Activated CD4-positive, CD25-positive, alpha-beta regulatory T cell treated with anti-CD3 and anti-CD28 coated beads, Interleukin-2, amount 50 U/mL, for 72 hours (primary cell): ENCODE results near the gene KRT26.
"Not testable (repeated sequence)": the region's sequence is repeated elsewhere in the genome, so short reads cannot be mapped to it uniquely, and the experiment has no call there.

ENCODE experiments used
- DNase-seq: peaks from one replicate; pipeline ENCODE4 v3.0.0; 2021

KRT26 gene

GRCh38 chr17:40791787-40792436 is 19.9 kb upstream of the KRT26 start:
- DNase-seq = no peak

GRCh38 chr17:40791111-40791510 is 19.1 kb upstream of the KRT26 start:
- DNase-seq = no peak

DNA sequence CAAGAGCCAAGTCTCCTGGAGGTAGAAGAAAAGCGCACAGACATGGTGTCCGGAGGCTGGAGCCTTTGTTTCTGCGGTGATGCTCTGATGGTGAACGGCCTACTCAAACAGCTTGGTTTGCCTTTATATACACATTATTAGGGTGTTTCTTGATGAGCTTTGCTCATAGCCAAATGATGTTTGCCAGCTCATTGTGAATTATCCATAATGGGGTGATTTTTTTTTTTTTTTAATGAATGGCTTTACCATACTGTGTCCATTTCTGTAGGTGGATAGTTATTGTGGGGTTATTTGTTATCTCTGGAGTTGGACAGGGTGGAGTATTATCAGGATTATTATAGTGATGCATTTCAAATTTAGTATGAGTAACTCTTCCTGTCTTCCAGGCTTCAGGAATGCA is 10.4 kb upstream of the KRT26 start, which contains the start of gene KRT27:
Gene KRT27 (minus strand): TSS at position 101 of the 400 bp plus-strand sequence. CDS start 57 bp downstream, at position 44.
- no peak for DNase-seq

- DNase-seq = no peak
Observed at GRCh38 chr17:40779181-40779909, 7.3 kb upstream of the KRT26 start.

DNA sequence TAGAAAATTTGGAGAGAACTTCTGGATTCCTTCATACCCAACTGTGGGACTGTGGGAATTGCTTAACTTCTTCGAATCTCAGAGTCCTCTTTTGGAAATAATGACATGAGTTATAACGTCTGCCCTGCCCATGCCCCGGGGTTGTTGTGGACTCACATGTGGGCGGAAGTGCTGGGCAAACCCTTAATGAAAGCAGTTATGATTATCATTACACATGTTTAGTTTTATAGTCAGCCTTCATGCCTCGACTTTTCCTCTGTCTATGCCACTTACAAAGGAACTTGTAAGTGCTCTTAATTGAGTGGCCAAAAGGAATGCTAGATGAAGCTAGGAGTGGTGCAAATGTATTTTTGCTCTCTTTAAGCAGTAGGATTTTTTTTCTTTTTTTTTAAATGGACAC is 6.5 kb upstream of the KRT26 start:
- no peak for DNase-seq

GRCh38 chr17:40777971-40778370 is 6.0 kb upstream of the KRT26 start:
- DNase-seq = no peak

DNA sequence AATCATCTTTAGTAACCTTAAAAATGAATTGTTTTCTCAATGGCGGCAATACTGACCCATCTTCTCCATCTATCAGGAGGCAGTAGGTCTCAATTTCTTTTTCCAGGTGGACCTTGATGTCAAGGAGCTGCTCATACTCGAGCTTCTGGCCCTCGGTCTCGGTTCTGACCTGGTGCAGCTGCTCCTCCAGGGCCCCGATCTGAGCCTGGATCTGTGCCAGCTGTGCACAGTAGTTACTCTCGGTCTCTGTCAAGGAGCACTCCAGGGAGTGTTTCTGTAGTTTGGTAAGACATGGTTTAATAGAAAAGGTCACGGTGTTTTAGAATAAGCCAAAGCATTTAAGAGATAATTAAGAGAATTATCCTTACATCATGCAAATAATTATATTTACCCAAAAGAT is 5.5 kb upstream of the KRT26 start:
- DNase-seq = no peak

GRCh38 chr17:40775945-40776344 is 3.9 kb upstream of the KRT26 start:
- DNase-seq = no peak

DNA sequence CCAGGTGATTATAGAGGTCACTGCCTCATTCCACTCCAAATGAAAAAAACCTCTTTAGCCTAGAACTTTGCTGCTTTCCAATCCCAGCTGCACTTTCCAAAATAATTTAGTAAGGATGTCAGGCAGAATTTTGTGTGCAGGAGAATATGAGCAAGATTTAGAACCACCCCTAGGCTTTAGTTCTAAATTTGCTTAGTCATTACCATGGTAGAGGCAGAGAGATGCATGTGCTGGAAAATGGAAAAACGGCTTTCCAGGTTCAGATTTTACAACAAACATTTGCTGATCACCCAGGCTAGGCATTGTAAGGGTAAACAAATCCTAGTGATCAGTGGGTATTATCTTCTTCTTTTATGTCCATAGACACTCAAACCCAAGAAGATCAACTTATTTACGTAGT is 6.3 kb downstream of the KRT26 start:
- DNase-seq = no peak

GRCh38 chr17:40763752-40764151 is 8.2 kb downstream of the KRT26 start:
- DNase-seq = no peak

GRCh38 chr17:40760105-40761016 is 11.6 kb downstream of the KRT26 start:
- DNase-seq = no peak

- DNase-seq = no peak
Observed at GRCh38 chr17:40755231-40755630, 16.8 kb downstream of the KRT26 start, which contains the start of gene KRT25. TSS of gene KRT25 (minus strand) at chr17:40755331. CDS start at chr17:40755271, 60 bp downstream.

DNA sequence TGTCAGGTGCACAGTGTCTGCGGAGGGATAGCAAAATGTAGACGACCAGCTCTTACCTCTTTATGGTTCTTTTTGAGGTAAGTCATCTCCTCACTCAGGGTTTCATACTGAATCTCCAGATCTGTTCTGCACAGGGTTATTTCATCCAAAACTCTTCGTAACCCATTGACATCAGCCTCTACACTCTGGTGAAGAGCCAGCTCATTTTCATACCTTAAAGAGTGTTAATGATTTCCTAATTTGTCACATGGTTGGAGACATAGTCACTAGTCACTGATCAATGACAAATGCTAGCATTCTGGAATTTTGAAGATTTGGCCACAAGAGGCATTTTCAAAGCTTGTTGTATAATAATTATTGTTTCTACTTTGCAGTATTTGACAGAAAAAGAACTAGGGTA is 18.2 kb downstream of the KRT26 start:
- no peak for DNase-seq

DNA sequence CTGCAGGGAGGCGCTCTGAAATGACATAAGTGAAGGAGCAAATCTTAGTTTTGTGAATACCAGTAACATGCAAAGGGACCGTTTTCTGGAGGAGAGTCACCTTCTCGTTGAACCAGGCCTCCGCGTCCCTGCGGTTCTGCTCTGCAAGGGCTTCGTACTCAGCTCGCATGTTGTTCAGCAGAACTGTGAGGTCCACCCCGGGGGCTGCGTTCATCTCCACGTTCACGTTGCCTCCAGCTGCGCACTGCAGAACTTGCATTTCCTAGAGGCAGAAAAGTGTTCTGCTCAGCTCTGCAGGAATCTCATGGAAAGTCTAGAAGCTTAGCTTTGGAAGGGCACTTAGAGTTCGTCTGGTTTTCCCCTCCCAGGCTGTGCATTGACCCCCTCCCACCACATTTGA is 20.9 kb downstream of the KRT26 start:
- no peak for DNase-seq

GRCh38 chr17:40750391-40750790 is 21.6 kb downstream of the KRT26 start:
- no peak for DNase-seq

- not testable (repeated sequence) for DNase-seq
Observed at GRCh38 chr17:40748666-40749065, 23.3 kb downstream of the KRT26 start.

DNA sequence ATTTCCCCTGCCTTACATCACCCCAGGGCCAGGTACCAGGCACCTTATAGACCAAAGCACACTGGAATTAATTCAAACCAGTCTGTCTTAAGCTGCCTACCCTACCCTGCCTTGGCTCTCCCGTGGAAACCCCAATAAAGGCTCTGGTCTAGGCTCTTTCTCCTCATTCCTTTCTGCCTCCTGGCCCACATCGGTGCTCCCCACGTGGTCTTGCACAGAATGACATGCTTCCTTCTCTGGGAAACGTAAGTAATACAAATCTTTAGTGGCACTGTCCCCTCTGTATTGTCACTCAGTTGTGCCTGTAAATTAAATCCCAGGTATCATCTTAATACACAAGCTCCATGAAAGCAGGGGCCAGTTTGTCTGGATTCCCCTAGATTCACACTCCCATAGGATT is 33.4 kb downstream of the KRT26 start:
- no peak for DNase-seq

DNA sequence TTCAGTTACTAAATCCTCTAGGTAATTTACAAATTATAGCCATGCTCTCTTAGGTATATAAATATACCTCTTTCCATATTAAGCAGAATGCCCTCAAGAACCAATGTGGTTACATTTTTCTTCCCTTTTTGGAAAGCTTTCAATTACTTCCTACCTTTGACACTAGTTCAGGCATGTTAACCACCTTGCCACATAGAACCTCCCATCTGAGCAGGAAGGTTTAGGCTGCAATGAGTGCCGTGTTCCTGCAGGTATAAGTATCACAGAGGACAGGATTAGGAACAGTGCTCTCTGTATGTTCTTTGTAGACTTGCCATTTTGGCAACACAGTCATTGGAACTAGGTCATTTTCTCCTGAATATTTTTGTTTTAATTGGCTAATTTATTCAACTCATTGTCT is 37.0 kb downstream of the KRT26 start:
- DNase-seq = no peak

GRCh38 chr17:40734018-40734417 is 38.0 kb downstream of the KRT26 start:
- no peak for DNase-seq

DNA sequence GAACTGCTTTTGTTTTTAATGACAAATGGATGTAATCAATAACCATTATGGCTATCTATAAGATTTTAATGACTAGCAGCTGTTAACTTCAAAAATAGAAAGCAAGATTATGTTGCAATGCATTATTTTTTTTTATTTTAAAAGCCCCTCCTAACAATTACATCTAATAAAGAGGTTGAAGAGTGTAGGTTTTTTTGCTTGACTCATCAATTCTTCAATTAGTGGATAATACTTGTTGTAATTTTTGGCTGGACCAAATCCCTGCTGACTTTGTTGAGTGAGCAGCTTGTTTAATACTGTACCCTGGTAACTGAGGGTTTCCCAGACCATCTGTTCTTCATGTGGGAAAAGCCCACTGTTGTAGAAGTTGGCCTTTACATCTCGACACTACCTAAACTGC is 41.0 kb downstream of the KRT26 start:
- no peak for DNase-seq

- no peak for DNase-seq
Observed at GRCh38 chr17:40727447-40728231, 44.4 kb downstream of the KRT26 start.

DNA sequence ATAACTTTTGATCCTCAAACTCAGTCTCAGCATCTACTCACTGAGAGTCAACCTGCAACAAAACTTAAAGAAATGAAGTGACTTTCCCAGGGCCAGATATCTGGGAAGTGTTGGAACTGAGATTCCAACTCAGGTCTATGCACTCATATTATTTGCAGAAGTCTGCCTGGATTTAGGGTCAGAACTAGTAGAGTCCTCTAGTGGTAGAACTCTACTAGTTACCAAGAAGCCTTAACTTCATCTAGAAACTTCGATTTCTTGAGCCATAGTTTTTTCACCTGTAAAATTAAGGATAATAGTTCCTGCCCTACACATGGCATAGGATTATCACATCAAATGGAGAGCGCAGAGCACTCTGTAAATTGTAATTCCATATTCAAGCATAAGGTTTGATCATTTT is 45.1 kb downstream of the KRT26 start:
- no peak for DNase-seq

DNA sequence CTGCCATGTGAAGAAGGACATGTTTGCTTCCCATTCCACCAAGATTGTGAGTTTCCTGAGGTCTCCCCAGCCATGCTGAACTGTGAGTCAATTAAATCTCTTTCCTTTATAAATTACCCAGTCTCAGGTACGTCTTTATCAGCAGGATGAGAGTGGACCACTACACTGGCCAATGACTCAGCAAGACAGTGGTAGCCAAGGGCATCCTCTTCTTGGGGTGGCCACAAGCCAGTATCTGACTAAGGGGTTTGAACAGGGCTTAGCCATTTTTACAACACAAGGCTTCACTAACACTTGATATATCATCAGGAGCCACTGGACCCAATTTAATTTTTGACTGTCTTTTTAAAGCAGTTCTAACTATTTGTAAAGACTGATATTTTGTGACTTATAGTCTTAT is 47.3 kb downstream of the KRT26 start:
- no peak for DNase-seq
